Upper lobe of left lung (tissue), 6 donors: ENCODE data around the gene SLC17A2. TPM values are rescaled to one million over a fixed set of nuclear protein-coding genes. Genes with fewer than 3 reads are reported as not detected.

ENCODE experiments used
- ATAC-seq, 2 donors: fragments of 200-7000 bp; cut with Tn5 transposase; one replicate each; pipeline ENCODE4 v1.9.1; 2022; ENCODE audit warnings: mild to moderate bottlenecking in 2 of 2, moderate library complexity in 2 of 2; ENCODE audit not compliant: low FRiP score in 2 of 2
- DNase-seq, 2 donors: peaks; one replicate each; pipeline ENCODE4 v3.0.0-alpha.2; 2019 to 2020
- H3K27ac ChIP-seq, 4 donors: fragments of 200-600 bp; sonication (generic); one replicate each; pipeline ENCODE4 v1.5.1; 2016 to 2019
- H3K27me3 ChIP-seq, 4 donors: fragments of 200-600 bp; sonication (generic); one replicate each; pipeline ENCODE4 v1.5.1; 2017 to 2019
- H3K36me3 ChIP-seq, 4 donors: fragments of 200-600 bp; sonication (generic); one replicate each; pipeline ENCODE4 v1.5.1; 2016 to 2019
- H3K4me1 ChIP-seq, 4 donors: fragments of 200-600 bp; sonication (generic); one replicate each; pipeline ENCODE4 v1.5.1; 2018 to 2019
- H3K4me3 ChIP-seq, 4 donors: fragments of 200-600 bp; sonication (generic); one replicate each; pipeline ENCODE4 v1.5.1; 2017 to 2019; ENCODE audit warnings: mild to moderate bottlenecking in 2 of 4, moderate library complexity in 1 of 4
- H3K9me3 ChIP-seq, 4 donors: fragments of 200-600 bp; sonication (generic); one replicate each; pipeline ENCODE4 v1.5.1; 2018 to 2019
- CTCF ChIP-seq, 6 experiments: fragments of 450-650 bp in 4 of 6; fragments of 200-600 bp in 2 of 6; sonication (generic) in 2 of 6; IDR thresholded peaks; one replicate each; pipeline ENCODE4 v1.5.1; 2016 to 2019; ENCODE audit warnings: antibody characterized with exemption in 6 of 6
- EP300 ChIP-seq, 4 donors: sonication (generic); formaldehyde crosslinking; IDR thresholded peaks; one replicate each; pipeline ENCODE4 v1.5.1; 2017; ENCODE audit warnings: antibody characterized with exemption in 4 of 4, control low read depth in 2 of 4
- POLR2A ChIP-seq, 4 donors: fragments of 450-650 bp; IDR thresholded peaks; one replicate each; pipeline ENCODE4 v1.5.1; 2016 to 2017; ENCODE audit warnings: antibody characterized with exemption in 4 of 4, mild to moderate bottlenecking in 2 of 4
- POLR2AphosphoS5 ChIP-seq, 2 donors: sonication (generic); formaldehyde crosslinking; IDR thresholded peaks; one replicate each; pipeline ENCODE4 v1.5.1; 2017; ENCODE audit warnings: antibody characterized with exemption in 2 of 2
- WGBS, 2 donors: methylation state at CpG; one replicate each; pipeline ENCODE4 v1.1.5; 2017 to 2018; 5-methylcytosine and 5-hydroxymethylcytosine counted together
- total RNA-seq, 6 donors: library from RNA; depleted of rRNA in 4 of 6; stranded (reverse); fragments of >200 nt in 4 of 6; gene quantifications; one replicate each; pipeline versions ENCODE4 v1.1.0 to v1.2.1, GENCODE V29; 2016 to 2021
- donor health status: DM: no; HTN: no; CAD: no; lungs with moderate emphysema.
- donor health status: DM: no; HTN: yes; CAD: no; lungs with severe emphysema.

Gene SLC17A2
- total RNA-seq, 6 donors from 2014 or later: not detected

GRCh38 chr6:25913741-25914140, 16.8 kb downstream of the SLC17A2 start:
- WGBS, 2 donors: 62 to 76% methylated on average over 3 of the region's 3 CpGs
- Histone ChIP-seq H3K4me1 (no peaks in the 10 kb centered on the region), H3K27me3 (no peaks in the 10 kb centered on the region), H3K36me3 (no peaks in the 10 kb centered on the region), H3K4me3 (no peak overlapping the region), H3K9me3 (no peaks in the 10 kb centered on the region), H3K27ac (no peak overlapping the region)
- TF ChIP-seq POLR2A (IDR thresholded peaks at IDR 0.05) (no peak), EP300 (IDR thresholded peaks at IDR 0.05) (no peak), CTCF (IDR thresholded peaks at IDR 0.05) (no peak), POLR2AphosphoS5 (IDR thresholded peaks at IDR 0.05) (no peak)
- DNase-seq: no peak
- no peak for ATAC-seq

GRCh38 chr6:25911351-25911750, 19.1 kb downstream of the SLC17A2 start:
- ATAC-seq: no peak
- WGBS, 2 donors: 74 to 77% methylated on average over 4 of the region's 4 CpGs

GRCh38 chr6:25907475-25908014, 22.9 kb downstream of the SLC17A2 start:
- Histone ChIP-seq H3K9me3 (no peaks in the 10 kb centered on the region), H3K4me1 (no peaks in the 10 kb centered on the region), H3K27me3 (no peaks in the 10 kb centered on the region), H3K4me3 (no peak overlapping the region), H3K27ac (no peak overlapping the region), H3K36me3 (no peaks in the 10 kb centered on the region)
- WGBS, 2 donors: 59 to 66% methylated on average over 1 of the region's 1 CpG
- ATAC-seq: no peak
- TF ChIP-seq CTCF (IDR thresholded peaks at IDR 0.05): no peak
- TF ChIP-seq EP300 (IDR thresholded peaks at IDR 0.05): no peak
- no peak for TF ChIP-seq POLR2A (IDR thresholded peaks at IDR 0.05)
- no peak for TF ChIP-seq POLR2AphosphoS5 (IDR thresholded peaks at IDR 0.05)
- no peak for DNase-seq

More at GRCh38 chr6:25911351-25911750, 19.1 kb downstream of the SLC17A2 start:
- no peaks in the 10 kb centered on the region for H3K9me3 ChIP-seq
- TF ChIP-seq EP300 (IDR thresholded peaks at IDR 0.05): no peak
- TF ChIP-seq POLR2AphosphoS5 (IDR thresholded peaks at IDR 0.05): no peak
- no peak for TF ChIP-seq POLR2A (IDR thresholded peaks at IDR 0.05)
- TF ChIP-seq CTCF (IDR thresholded peaks at IDR 0.05): no peak
- H3K4me1 ChIP-seq: no peaks in the 10 kb centered on the region
- no peak overlapping the region for H3K4me3 ChIP-seq
- H3K27ac ChIP-seq: no peak overlapping the region
- DNase-seq: no peak
- H3K36me3 ChIP-seq: no peaks in the 10 kb centered on the region
- H3K27me3 ChIP-seq: no peaks in the 10 kb centered on the region

GRCh38 chr6:25903467-25904099, 26.9 kb downstream of the SLC17A2 start:
- no peak for ATAC-seq
- TF ChIP-seq POLR2AphosphoS5 (IDR thresholded peaks at IDR 0.05): no peak
- no peak for TF ChIP-seq POLR2A (IDR thresholded peaks at IDR 0.05)
- no peak for TF ChIP-seq EP300 (IDR thresholded peaks at IDR 0.05)
- TF ChIP-seq CTCF (IDR thresholded peaks at IDR 0.05): no peak

DNA sequence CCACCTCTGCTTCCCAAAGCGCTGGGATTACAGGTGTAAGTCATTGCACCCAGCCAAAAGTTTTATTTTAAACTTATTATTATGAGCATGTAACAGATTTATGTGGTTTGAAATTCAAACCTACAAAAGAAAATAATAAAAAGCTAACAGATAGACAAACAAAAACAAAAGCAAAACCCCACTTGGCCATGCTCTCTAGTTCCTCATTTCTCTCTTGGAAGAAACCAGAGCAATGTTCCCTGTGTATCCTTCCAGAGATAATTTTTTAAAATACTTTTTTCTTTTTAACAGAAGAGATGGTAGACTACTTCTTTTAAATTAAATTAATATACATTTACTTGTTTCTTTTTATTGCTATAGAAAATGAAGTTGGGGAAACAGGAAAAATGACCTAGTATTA, 28.4 kb downstream of the SLC17A2 start:
- ATAC-seq (no peak), DNase-seq (no peak)
- no peaks in the 10 kb centered on the region for H3K4me1 ChIP-seq
- WGBS, 2 donors: 96 to 97% methylated on average over 1 of the region's 1 CpG
- no peaks in the 10 kb centered on the region for H3K36me3 ChIP-seq
- no peaks in the 10 kb centered on the region for H3K9me3 ChIP-seq
- H3K27ac ChIP-seq: no peak overlapping the region
- no peaks in the 10 kb centered on the region for H3K27me3 ChIP-seq
- TF ChIP-seq POLR2AphosphoS5 (IDR thresholded peaks at IDR 0.05) (no peak), CTCF (IDR thresholded peaks at IDR 0.05) (no peak), EP300 (IDR thresholded peaks at IDR 0.05) (no peak), POLR2A (IDR thresholded peaks at IDR 0.05) (no peak)
- no peak overlapping the region for H3K4me3 ChIP-seq

More at GRCh38 chr6:25903467-25904099, 26.9 kb downstream of the SLC17A2 start:
- no peaks in the 10 kb centered on the region for H3K4me1 ChIP-seq
- DNase-seq: no peak
- no peaks in the 10 kb centered on the region for H3K36me3 ChIP-seq
- H3K27me3 ChIP-seq: no peaks in the 10 kb centered on the region
- 89 to 93% methylated on average over 4 of the region's 4 CpGs for WGBS, 2 donors
- H3K4me3 ChIP-seq: no peak overlapping the region
- no peak overlapping the region for H3K27ac ChIP-seq
- H3K9me3 ChIP-seq: no peaks in the 10 kb centered on the region
